Epithelial cell of esophagus (primary cell): Measurements from ENCODE around the gene DNAH8.
A peak's percentile ranks its signal among the peaks of the same experiment; 100 is the strongest.

ENCODE experiments used
- DNase-seq: peaks from one replicate; pipeline ENCODE4 v3.0.0; 2010; ENCODE audit warnings: low read depth
- H3K4me3 ChIP-seq: 2 replicates; pipeline ENCODE4 v1.5.1; 2011; ENCODE audit warnings: mild to moderate bottlenecking, low read length, control low read depth
- CTCF ChIP-seq: IDR thresholded peaks from 2 replicates; pipeline ENCODE4 v1.5.1; 2011; ENCODE audit warnings: low read depth, mild to moderate bottlenecking, low read length, control low read depth, inconsistent platforms; ENCODE audit not compliant: insufficient read depth; ENCODE audit errors: missing control alignments

The DNAH8 gene

GRCh38 chr6:38901802-38902522, 186.9 kb downstream of the DNAH8 start:
- no peak overlapping the region for H3K4me3 ChIP-seq
- TF ChIP-seq CTCF: no peak
- DNase-seq: no peak

GRCh38 chr6:38906582-38906981, 191.5 kb downstream of the DNAH8 start:
- no peak overlapping the region for H3K4me3 ChIP-seq
- no peak for TF ChIP-seq CTCF
- no peak for DNase-seq

- H3K4me3 ChIP-seq: no peak overlapping the region
- TF ChIP-seq CTCF: no peak
- DNase-seq: no peak
These were observed 192.2 kb downstream of the DNAH8 start for GRCh38 chr6:38907264-38907663.

- no peak overlapping the region for H3K4me3 ChIP-seq
- no peak for TF ChIP-seq CTCF
These were observed 194.1 kb downstream of the DNAH8 start for GRCh38 chr6:38909015-38909730.

GRCh38 chr6:38910207-38910606, 195.1 kb downstream of the DNAH8 start:
- no peak for TF ChIP-seq CTCF
- H3K4me3 ChIP-seq: no peak overlapping the region
- DNase-seq: no peak

More at GRCh38 chr6:38909015-38909730, 194.1 kb downstream of the DNAH8 start:
- DNase-seq: peak; percentile 3

- no peak for TF ChIP-seq CTCF
These were observed 197.3 kb downstream of the DNAH8 start for GRCh38 chr6:38912378-38912777.

More at GRCh38 chr6:38912378-38912777, 197.3 kb downstream of the DNAH8 start:
- DNase-seq: no peak
- H3K4me3 ChIP-seq: no peak overlapping the region
